HL-60 (cell line): ENCODE measurements around the gene CYP8B1.

Experiments
- CTCF ChIP-seq: IDR thresholded peaks from one replicate; pipeline ENCODE4 v1.5.1; 2011; ENCODE audit warnings: low read length, control low read depth, inconsistent platforms; ENCODE audit not compliant: insufficient read depth
- GABPA ChIP-seq: IDR thresholded peaks from 2 replicates; pipeline ENCODE4 v1.6.1; 2012; ENCODE audit warnings: low read depth
- POLR2AphosphoS5 ChIP-seq: IDR thresholded peaks from 2 replicates; pipeline ENCODE4 v1.6.1; 2012; ENCODE audit warnings: low read depth
- TF ChIP-seq, protein P1 (sequence below): IDR thresholded peaks from 2 replicates; pipeline ENCODE4 v1.6.1; 2012; ENCODE audit warnings: low read depth; ENCODE audit not compliant: insufficient replicate concordance

DNA sequence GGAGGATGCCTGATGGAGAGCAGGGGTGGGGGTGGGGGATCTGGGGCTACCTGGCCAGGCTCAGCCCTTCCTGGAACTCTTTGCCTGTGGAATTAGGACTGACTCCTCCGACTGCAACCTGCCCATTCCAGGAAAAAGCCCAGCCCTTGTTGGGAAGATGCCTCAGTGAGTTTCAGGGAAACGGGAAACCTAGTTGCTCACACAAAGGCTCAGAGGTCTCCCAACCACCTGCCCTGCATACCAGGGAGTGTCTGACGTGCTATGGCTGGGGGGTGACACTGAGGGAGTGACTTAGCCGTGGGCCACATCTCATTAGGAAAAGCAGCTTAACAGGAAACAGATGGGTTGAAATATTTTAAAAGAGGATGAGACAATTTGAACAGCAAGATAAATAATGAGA is 27.9 kb downstream of the CYP8B1 start:
- TF ChIP-seq CTCF, result no peak
- no peak for TF ChIP-seq POLR2AphosphoS5
- no peak for TF ChIP-seq GABPA
- TF ChIP-seq, protein P1, sequence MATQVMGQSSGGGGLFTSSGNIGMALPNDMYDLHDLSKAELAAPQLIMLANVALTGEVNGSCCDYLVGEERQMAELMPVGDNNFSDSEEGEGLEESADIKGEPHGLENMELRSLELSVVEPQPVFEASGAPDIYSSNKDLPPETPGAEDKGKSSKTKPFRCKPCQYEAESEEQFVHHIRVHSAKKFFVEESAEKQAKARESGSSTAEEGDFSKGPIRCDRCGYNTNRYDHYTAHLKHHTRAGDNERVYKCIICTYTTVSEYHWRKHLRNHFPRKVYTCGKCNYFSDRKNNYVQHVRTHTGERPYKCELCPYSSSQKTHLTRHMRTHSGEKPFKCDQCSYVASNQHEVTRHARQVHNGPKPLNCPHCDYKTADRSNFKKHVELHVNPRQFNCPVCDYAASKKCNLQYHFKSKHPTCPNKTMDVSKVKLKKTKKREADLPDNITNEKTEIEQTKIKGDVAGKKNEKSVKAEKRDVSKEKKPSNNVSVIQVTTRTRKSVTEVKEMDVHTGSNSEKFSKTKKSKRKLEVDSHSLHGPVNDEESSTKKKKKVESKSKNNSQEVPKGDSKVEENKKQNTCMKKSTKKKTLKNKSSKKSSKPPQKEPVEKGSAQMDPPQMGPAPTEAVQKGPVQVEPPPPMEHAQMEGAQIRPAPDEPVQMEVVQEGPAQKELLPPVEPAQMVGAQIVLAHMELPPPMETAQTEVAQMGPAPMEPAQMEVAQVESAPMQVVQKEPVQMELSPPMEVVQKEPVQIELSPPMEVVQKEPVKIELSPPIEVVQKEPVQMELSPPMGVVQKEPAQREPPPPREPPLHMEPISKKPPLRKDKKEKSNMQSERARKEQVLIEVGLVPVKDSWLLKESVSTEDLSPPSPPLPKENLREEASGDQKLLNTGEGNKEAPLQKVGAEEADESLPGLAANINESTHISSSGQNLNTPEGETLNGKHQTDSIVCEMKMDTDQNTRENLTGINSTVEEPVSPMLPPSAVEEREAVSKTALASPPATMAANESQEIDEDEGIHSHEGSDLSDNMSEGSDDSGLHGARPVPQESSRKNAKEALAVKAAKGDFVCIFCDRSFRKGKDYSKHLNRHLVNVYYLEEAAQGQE, result no peak
